Measurements from ENCODE around the gene TEKT5. TPM values are rescaled to one million over a fixed set of nuclear protein-coding genes. Genes with fewer than 3 reads are reported as not detected.
"Not testable (repeated sequence)": the region's sequence is repeated elsewhere in the genome, so short reads cannot be mapped to it uniquely, and the experiment has no call there.

TEKT5 gene
- total and polyA plus RNA-seq, 4 experiments from 2014 or later = not detected

- H3K4me1 Mint-ChIP-seq; H3K4me1 ChIP-seq (ENCODE audit: insufficient read depth, low read length); CTCF ChIA-PET (ENCODE audit: partially characterized antibody); H3K27ac Mint-ChIP-seq; H3K4me3 ChIP-seq (ENCODE audit: low read length in 2 of 2); H3K9me3 ChIP-seq (ENCODE audit: control insufficient read depth in 1 of 2, low read length in 2 of 2); intact Hi-C loops (cut with micrococcal nuclease); POLR2A ChIA-PET (ENCODE audit: partially characterized antibody); H3K9me3 Mint-ChIP-seq; H3K27me3 ChIP-seq (ENCODE audit: insufficient read depth, low read length); H3K4me3 Mint-ChIP-seq; H3K36me3 ChIP-seq (ENCODE audit: insufficient read depth, low read length); H3K36me3 Mint-ChIP-seq; DNase-seq; H3K27ac ChIP-seq (ENCODE audit: low read depth, low read length): not testable (repeated sequence)
- peaks cover 3 to 19% of the 10 kb centered on the region in 2 donors for H3K27me3 Mint-ChIP-seq
These were observed 15.3 kb downstream of the TEKT5 start for GRCh38 chr16:10679441-10679840.

DNA sequence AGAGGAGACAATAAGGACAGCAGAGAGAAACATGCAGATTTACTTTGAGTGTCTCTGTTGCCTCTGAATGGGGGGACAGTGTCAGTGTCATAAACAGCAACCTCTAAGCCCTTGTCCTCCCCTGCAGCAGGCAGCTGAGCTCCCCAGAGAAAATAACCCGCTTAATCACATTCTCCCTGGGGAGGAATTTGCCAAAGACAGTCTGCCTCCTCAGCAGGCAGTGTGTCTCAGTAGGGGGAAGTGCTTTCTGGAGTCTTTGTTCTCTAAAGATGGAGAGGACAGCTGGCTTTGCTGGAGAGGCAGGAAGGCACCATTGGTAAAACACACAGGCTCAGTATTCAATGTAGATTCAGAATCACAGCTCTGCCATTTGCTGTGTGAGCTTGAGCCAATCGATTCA, 16.1 kb downstream of the TEKT5 start:
- Mint-ChIP-seq H3K27me3 (peaks cover 3 to 19% of the 10 kb centered on the region in 2 donors), H3K36me3 (no peaks in the 10 kb centered on the region), H3K27ac (no peak overlapping the region), H3K9me3 (peaks cover 0 to 2% (median 0%) of the 10 kb centered on the region in 8 donors), H3K4me3 (no peak overlapping the region), H3K4me1 (no peaks in the 10 kb centered on the region)
- Histone ChIP-seq H3K36me3 (ENCODE audit: insufficient read depth, low read length) (no peaks in the 10 kb centered on the region), H3K4me1 (ENCODE audit: insufficient read depth, low read length) (no peaks in the 10 kb centered on the region), H3K4me3 (ENCODE audit: low read length in 2 of 2) (no peak overlapping the region), H3K9me3 (ENCODE audit: control insufficient read depth in 1 of 2, low read length in 2 of 2) (no peaks in the 10 kb centered on the region), H3K27me3 (ENCODE audit: insufficient read depth, low read length) (no peaks in the 10 kb centered on the region), H3K27ac (ENCODE audit: low read depth, low read length) (no peak overlapping the region)
- ChIA-PET CTCF (ENCODE audit: partially characterized antibody) (no interaction called here), POLR2A (ENCODE audit: partially characterized antibody) (no interaction called here)
- intact Hi-C loops (cut with micrococcal nuclease) = no loop called here
- no peak for DNase-seq

GRCh38 chr16:10676284-10676683, 18.4 kb downstream of the TEKT5 start:
- Mint-ChIP-seq H3K36me3 (no peaks in the 10 kb centered on the region), H3K27ac (no peak overlapping the region), H3K9me3 (peaks cover 0 to 2% (median 0%) of the 10 kb centered on the region in 8 donors), H3K4me3 (no peak overlapping the region), H3K4me1 (no peaks in the 10 kb centered on the region), H3K27me3 (peaks cover 1 to 16% of the 10 kb centered on the region in 2 donors)
- H3K4me1 ChIP-seq (ENCODE audit: insufficient read depth, low read length) = no peaks in the 10 kb centered on the region
- POLR2A ChIA-PET (ENCODE audit: partially characterized antibody) = no interaction called here
- CTCF ChIA-PET (ENCODE audit: partially characterized antibody) = no interaction called here
- H3K4me3 ChIP-seq (ENCODE audit: low read length in 2 of 2) = no peak overlapping the region
- H3K9me3 ChIP-seq (ENCODE audit: control insufficient read depth in 1 of 2, low read length in 2 of 2) = no peaks in the 10 kb centered on the region
- DNase-seq = no peak
- intact Hi-C loops (cut with micrococcal nuclease) = no loop called here
- H3K27ac ChIP-seq (ENCODE audit: low read depth, low read length) = no peak overlapping the region
- H3K36me3 ChIP-seq (ENCODE audit: insufficient read depth, low read length) = no peaks in the 10 kb centered on the region
- no peaks in the 10 kb centered on the region for H3K27me3 ChIP-seq (ENCODE audit: insufficient read depth, low read length)

DNA sequence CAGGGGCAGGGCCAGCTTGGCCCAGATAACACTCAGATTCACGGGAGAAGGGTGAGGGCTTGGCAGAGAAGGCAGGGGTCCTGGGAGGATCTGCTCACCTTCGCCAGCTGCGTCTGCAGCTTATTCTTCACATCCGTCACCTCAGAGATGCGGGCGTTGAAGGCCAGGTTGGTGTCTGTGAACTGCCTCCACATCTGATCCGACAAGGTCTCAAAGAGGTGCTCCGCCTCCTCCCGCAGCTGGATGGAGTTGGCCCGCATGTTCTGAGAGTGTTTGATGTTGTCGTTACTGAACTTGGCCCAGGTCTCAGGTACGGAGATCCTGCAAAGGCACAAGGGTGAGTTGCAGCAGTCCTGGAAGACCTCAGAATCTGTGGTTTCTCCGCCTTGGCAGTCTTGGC, 18.9 kb downstream of the TEKT5 start:
- ChIA-PET CTCF (ENCODE audit: partially characterized antibody) (no interaction called here), POLR2A (ENCODE audit: partially characterized antibody) (no interaction called here)
- H3K27me3 ChIP-seq (ENCODE audit: insufficient read depth, low read length) = no peaks in the 10 kb centered on the region
- H3K4me1 ChIP-seq (ENCODE audit: insufficient read depth, low read length) = no peaks in the 10 kb centered on the region
- Mint-ChIP-seq H3K4me3 (no peak overlapping the region), H3K36me3 (no peaks in the 10 kb centered on the region), H3K4me1 (no peaks in the 10 kb centered on the region), H3K27ac (no peak overlapping the region), H3K9me3 (peaks cover 0 to 2% (median 0%) of the 10 kb centered on the region in 8 donors), H3K27me3 (peaks cover 1 to 16% of the 10 kb centered on the region in 2 donors)
- H3K36me3 ChIP-seq (ENCODE audit: insufficient read depth, low read length) = no peaks in the 10 kb centered on the region
- no peaks in the 10 kb centered on the region for H3K9me3 ChIP-seq (ENCODE audit: control insufficient read depth in 1 of 2, low read length in 2 of 2)
- H3K27ac ChIP-seq (ENCODE audit: low read depth, low read length) = no peak overlapping the region
- intact Hi-C loops (cut with micrococcal nuclease) = no loop called here
- DNase-seq = no peak
- no peak overlapping the region for H3K4me3 ChIP-seq (ENCODE audit: low read length in 2 of 2)

GRCh38 chr16:10675216-10675615, 19.5 kb downstream of the TEKT5 start:
- Histone ChIP-seq H3K27ac (ENCODE audit: low read depth, low read length) (no peak overlapping the region), H3K9me3 (ENCODE audit: control insufficient read depth in 1 of 2, low read length in 2 of 2) (no peaks in the 10 kb centered on the region), H3K27me3 (ENCODE audit: insufficient read depth, low read length) (no peaks in the 10 kb centered on the region), H3K4me1 (ENCODE audit: insufficient read depth, low read length) (no peaks in the 10 kb centered on the region), H3K4me3 (ENCODE audit: low read length in 2 of 2) (no peak overlapping the region), H3K36me3 (ENCODE audit: insufficient read depth, low read length) (no peaks in the 10 kb centered on the region)
- ChIA-PET POLR2A (ENCODE audit: partially characterized antibody) (no interaction called here), CTCF (ENCODE audit: partially characterized antibody) (no interaction called here)
- intact Hi-C loops (cut with micrococcal nuclease) = no loop called here
- Mint-ChIP-seq H3K27ac (no peak overlapping the region), H3K4me3 (no peak overlapping the region), H3K36me3 (no peaks in the 10 kb centered on the region), H3K9me3 (peaks cover 0 to 2% (median 0%) of the 10 kb centered on the region in 8 donors), H3K4me1 (no peaks in the 10 kb centered on the region), H3K27me3 (peaks cover 0 to 16% of the 10 kb centered on the region in 2 donors)
- no peak for DNase-seq

GRCh38 chr16:10671729-10672128, 23.0 kb downstream of the TEKT5 start:
- DNase-seq = no peak
- Histone ChIP-seq H3K4me3 (ENCODE audit: low read length in 2 of 2) (no peak overlapping the region), H3K27me3 (ENCODE audit: insufficient read depth, low read length) (no peaks in the 10 kb centered on the region), H3K27ac (ENCODE audit: low read depth, low read length) (no peak overlapping the region), H3K36me3 (ENCODE audit: insufficient read depth, low read length) (no peaks in the 10 kb centered on the region), H3K9me3 (ENCODE audit: control insufficient read depth in 1 of 2, low read length in 2 of 2) (no peaks in the 10 kb centered on the region), H3K4me1 (ENCODE audit: insufficient read depth, low read length) (no peaks in the 10 kb centered on the region)
- CTCF ChIA-PET (ENCODE audit: partially characterized antibody) = no interaction called here
- Mint-ChIP-seq H3K27me3 (peaks cover 0 to 5% of the 10 kb centered on the region in 2 donors), H3K36me3 (no peaks in the 10 kb centered on the region), H3K4me3 (no peak overlapping the region), H3K4me1 (no peaks in the 10 kb centered on the region), H3K9me3 (no peaks in the 10 kb centered on the region), H3K27ac (no peak overlapping the region)
- POLR2A ChIA-PET (ENCODE audit: partially characterized antibody) = no interaction called here
- intact Hi-C loops (cut with micrococcal nuclease) = no loop called here

- no peak for DNase-seq
- Mint-ChIP-seq H3K27me3 (peaks cover 2 to 10% of the 10 kb centered on the region in 2 donors), H3K9me3 (no peaks in the 10 kb centered on the region), H3K4me1 (no peaks in the 10 kb centered on the region), H3K36me3 (no peaks in the 10 kb centered on the region), H3K27ac (no peak overlapping the region), H3K4me3 (no peak overlapping the region)
- Histone ChIP-seq H3K9me3 (ENCODE audit: control insufficient read depth in 1 of 2, low read length in 2 of 2) (no peaks in the 10 kb centered on the region), H3K36me3 (ENCODE audit: insufficient read depth, low read length) (no peaks in the 10 kb centered on the region), H3K27ac (ENCODE audit: low read depth, low read length) (no peak overlapping the region), H3K4me3 (ENCODE audit: low read length in 2 of 2) (no peak overlapping the region), H3K27me3 (ENCODE audit: insufficient read depth, low read length) (no peaks in the 10 kb centered on the region), H3K4me1 (ENCODE audit: insufficient read depth, low read length) (no peaks in the 10 kb centered on the region)
- ChIA-PET CTCF (ENCODE audit: partially characterized antibody) (interaction anchor here (1.0 kb wide), 1 partner anchor 14 kb away, joined by 3 read pairs; no protein-coding TSS in a partner anchor), POLR2A (ENCODE audit: partially characterized antibody) (no interaction called here)
- intact Hi-C loops (cut with micrococcal nuclease) = no loop called here
These were observed 24.9 kb downstream of the TEKT5 start for GRCh38 chr16:10669791-10670190.

Measured in CD4-positive, alpha-beta memory T cell (primary cell).